ENCODE results near the gene OTOS. TPM values are rescaled to one million over a fixed set of nuclear protein-coding genes. Genes with fewer than 3 reads are reported as not detected.

OTOS gene
- total RNA-seq, 4 donors from 2014 or later, result not detected

DNA sequence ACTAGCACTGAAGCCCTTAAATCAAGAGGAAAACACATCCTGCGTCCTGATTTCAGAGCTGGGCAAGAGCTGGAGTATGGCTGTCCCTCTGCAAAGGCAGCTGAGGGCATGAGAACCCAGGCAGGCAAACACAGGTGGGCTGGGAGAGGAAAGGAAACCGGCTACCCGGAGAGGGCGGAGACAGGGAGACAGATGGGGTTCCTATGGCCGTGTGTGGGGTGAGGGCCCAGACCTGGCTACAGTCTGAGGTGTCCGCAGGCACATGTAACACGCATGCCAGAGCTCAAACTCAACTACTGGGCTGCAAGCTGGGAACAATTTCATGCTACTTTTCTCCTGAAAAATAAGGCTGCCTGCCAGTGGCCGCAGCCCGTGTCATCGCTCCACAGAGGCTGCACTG is 7.1 kb downstream of the OTOS start:
- H3K9me3 ChIP-seq, result no peaks in the 10 kb centered on the region
- peak overlapping the region in 2 of 4 donors; percentile 23 to 73 for H3K27ac ChIP-seq

DNA sequence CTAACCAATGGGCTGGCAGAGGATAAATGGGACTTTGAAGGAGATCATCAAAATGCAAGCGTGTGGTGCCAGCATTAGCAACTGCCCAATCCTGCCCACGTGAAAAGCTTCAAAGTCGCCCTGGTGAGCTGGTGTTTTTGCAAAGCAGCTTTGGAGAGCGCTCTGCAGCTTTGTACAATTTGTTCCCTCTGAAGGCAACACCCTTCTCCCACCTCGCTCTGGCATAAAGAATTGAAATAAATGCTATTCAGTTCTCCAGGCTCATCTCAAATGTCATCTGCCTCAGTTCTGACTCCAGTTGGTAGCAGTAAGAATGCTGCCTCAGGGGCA is 7.8 kb downstream of the OTOS start:
- Histone ChIP-seq H3K4me1 (peaks cover 35 to 42% of the 10 kb centered on the region in 2 donors), H3K27ac (peak overlapping the region in 2 of 4 donors; percentile 23 to 73), H3K4me3 (no peak overlapping the region), H3K27me3 (no peaks in the 10 kb centered on the region), H3K9me3 (no peaks in the 10 kb centered on the region), H3K36me3 (peaks cover 0 to 38% of the 10 kb centered on the region in 2 donors)
- peak; percentile 6 to 52 for ATAC-seq
- peak; percentile 18 to 46 for DNase-seq
- no peak for TF ChIP-seq POLR2A (IDR thresholded peaks at IDR 0.05)
- TF ChIP-seq, protein P1, sequence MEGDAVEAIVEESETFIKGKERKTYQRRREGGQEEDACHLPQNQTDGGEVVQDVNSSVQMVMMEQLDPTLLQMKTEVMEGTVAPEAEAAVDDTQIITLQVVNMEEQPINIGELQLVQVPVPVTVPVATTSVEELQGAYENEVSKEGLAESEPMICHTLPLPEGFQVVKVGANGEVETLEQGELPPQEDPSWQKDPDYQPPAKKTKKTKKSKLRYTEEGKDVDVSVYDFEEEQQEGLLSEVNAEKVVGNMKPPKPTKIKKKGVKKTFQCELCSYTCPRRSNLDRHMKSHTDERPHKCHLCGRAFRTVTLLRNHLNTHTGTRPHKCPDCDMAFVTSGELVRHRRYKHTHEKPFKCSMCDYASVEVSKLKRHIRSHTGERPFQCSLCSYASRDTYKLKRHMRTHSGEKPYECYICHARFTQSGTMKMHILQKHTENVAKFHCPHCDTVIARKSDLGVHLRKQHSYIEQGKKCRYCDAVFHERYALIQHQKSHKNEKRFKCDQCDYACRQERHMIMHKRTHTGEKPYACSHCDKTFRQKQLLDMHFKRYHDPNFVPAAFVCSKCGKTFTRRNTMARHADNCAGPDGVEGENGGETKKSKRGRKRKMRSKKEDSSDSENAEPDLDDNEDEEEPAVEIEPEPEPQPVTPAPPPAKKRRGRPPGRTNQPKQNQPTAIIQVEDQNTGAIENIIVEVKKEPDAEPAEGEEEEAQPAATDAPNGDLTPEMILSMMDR (IDR thresholded peaks at IDR 0.05 in 4 of 5, conservative IDR thresholded peaks at IDR 0.05 in 1 of 5), result no peak
- intact Hi-C loops (cut with DNase I; ENCODE audit: low total_unique reads), result loop anchor here (10.0 kb wide), 1 partner anchor 302 kb away; the partner anchor contains the start of gene GPC1
- in situ Hi-C loops (cut with MboI; ENCODE audit: low sequenced_read_pairs in 4 of 4), result loop anchor here in 1 of 4 donors (25.0 kb wide), 1 partner anchor 1095 kb away; no protein-coding TSS in a partner anchor

More for the DNA sequence above, 7.1 kb downstream of the OTOS start:
- no peak overlapping the region for H3K4me3 ChIP-seq
- no peak for DNase-seq
- intact Hi-C loops (cut with DNase I; ENCODE audit: low total_unique reads), result loop anchor here (10.0 kb wide), 1 partner anchor 301 kb away; the partner anchor contains the start of gene GPC1
- in situ Hi-C loops (cut with MboI; ENCODE audit: low sequenced_read_pairs in 4 of 4), result loop anchor here in 1 of 4 donors (25.0 kb wide), 1 partner anchor 1096 kb away; no protein-coding TSS in a partner anchor
- TF ChIP-seq, protein P1 (IDR thresholded peaks at IDR 0.05 in 4 of 5, conservative IDR thresholded peaks at IDR 0.05 in 1 of 5), result no peak
- TF ChIP-seq POLR2A (IDR thresholded peaks at IDR 0.05), result no peak
- H3K27me3 ChIP-seq, result no peaks in the 10 kb centered on the region
- peaks cover 28 to 34% of the 10 kb centered on the region in 2 donors for H3K4me1 ChIP-seq
- no peak for ATAC-seq
- peaks cover 0 to 38% of the 10 kb centered on the region in 2 donors for H3K36me3 ChIP-seq

DNA sequence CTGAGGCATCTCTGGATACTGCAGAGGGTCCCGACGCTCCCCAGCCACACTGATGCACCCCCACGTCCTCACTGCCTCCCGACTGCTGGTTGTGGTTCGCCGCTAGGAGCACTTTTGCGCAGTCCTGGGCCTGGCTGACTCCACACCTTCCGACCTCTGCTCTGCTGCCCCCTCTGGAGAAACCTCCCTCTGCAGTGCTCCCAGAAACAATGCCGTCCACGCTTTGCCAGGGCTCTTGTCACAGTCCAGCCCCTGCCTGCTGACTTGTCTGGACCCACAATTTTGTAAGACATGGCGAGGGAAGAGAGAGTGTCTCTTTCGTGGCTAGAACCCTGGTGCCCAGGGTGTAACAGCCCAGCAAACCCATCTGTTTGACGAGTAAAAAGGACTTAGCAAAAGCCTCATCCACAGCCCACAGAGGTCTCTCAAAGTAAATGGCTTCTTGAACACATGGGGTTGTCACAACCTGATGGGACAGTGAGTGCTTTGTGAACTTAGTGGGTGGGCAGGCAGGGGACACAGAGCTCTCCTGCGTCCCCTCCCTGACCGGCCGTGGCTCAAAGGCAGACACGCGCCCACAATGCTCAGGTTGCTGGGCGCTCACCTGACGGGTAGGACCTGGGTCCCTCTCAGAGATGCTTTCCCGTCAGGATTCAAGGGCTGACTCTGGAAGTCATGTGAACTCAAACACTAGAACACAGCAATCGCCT is 8.4 kb downstream of the OTOS start:
- TF ChIP-seq, protein P1 (IDR thresholded peaks at IDR 0.05 in 4 of 5, conservative IDR thresholded peaks at IDR 0.05 in 1 of 5), result no peak
- TF ChIP-seq POLR2A (IDR thresholded peaks at IDR 0.05), result no peak
- Histone ChIP-seq H3K9me3 (no peaks in the 10 kb centered on the region), H3K4me1 (peaks cover 34 to 42% of the 10 kb centered on the region in 2 donors), H3K27me3 (no peaks in the 10 kb centered on the region), H3K27ac (peak overlapping the region in 2 of 4 donors; percentile 34 to 73), H3K36me3 (peaks cover 0 to 38% of the 10 kb centered on the region in 2 donors), H3K4me3 (no peak overlapping the region)
- in situ Hi-C loops (cut with MboI; ENCODE audit: low sequenced_read_pairs in 4 of 4), result loop anchor here in 1 of 4 donors (25.0 kb wide), 1 partner anchor 1095 kb away; no protein-coding TSS in a partner anchor
- ATAC-seq (no peak), DNase-seq (no peak)
- intact Hi-C loops (cut with DNase I; ENCODE audit: low total_unique reads), result loop anchor here (10.0 kb wide), 1 partner anchor 303 kb away; the partner anchor contains the start of gene GPC1

DNA sequence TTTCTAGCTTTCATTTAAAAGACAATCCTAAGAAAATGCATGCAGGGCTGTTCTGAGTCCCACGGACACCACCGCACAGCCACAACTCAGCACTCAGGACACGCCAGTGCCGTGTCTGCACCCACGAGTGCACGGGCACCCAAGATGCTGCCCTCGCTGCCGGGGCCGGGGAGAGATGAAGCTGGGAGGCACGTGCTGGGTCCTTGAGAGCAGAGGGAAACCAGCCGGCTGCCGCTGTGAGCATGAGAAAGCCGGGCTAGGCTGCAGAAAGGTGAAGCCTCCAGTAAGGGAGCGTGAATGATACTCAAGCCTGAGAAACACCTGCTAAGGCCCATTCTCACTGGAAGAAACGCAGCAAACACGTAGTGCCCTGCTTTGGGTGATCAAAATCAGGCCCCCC is 9.2 kb downstream of the OTOS start:
- no peaks in the 10 kb centered on the region for H3K9me3 ChIP-seq
- H3K4me1 ChIP-seq, result peaks cover 27 to 36% of the 10 kb centered on the region in 2 donors
- TF ChIP-seq, protein P1 (IDR thresholded peaks at IDR 0.05 in 4 of 5, conservative IDR thresholded peaks at IDR 0.05 in 1 of 5), result no peak
- no peak for TF ChIP-seq POLR2A (IDR thresholded peaks at IDR 0.05)
- H3K27ac ChIP-seq, result peak overlapping the region in 1 of 4 donors; percentile 73
- DNase-seq, result no peak
- intact Hi-C loops (cut with DNase I; ENCODE audit: low total_unique reads), result loop anchor here (10.0 kb wide), 1 partner anchor 304 kb away; the partner anchor contains the start of gene GPC1
- no peaks in the 10 kb centered on the region for H3K27me3 ChIP-seq
- no peak overlapping the region for H3K4me3 ChIP-seq
- peaks cover 0 to 38% of the 10 kb centered on the region in 2 donors for H3K36me3 ChIP-seq
- ATAC-seq, result no peak
- in situ Hi-C loops (cut with MboI; ENCODE audit: low sequenced_read_pairs in 4 of 4), result loop anchor here in 1 of 4 donors (25.0 kb wide), 1 partner anchor 1094 kb away; no protein-coding TSS in a partner anchor

All from gastrocnemius medialis (tissue), 4 donors.